Measurements from ENCODE around the gene SMAD6. TPM values are rescaled to one million over a fixed set of nuclear protein-coding genes. Genes with fewer than 3 reads are reported as not detected.
"Not testable (repeated sequence)": the region's sequence is repeated elsewhere in the genome, so short reads cannot be mapped to it uniquely, and the experiment has no call there.

The SMAD6 gene
- total RNA-seq, 1 donor from 2014 or later: 18.9 TPM

DNA sequence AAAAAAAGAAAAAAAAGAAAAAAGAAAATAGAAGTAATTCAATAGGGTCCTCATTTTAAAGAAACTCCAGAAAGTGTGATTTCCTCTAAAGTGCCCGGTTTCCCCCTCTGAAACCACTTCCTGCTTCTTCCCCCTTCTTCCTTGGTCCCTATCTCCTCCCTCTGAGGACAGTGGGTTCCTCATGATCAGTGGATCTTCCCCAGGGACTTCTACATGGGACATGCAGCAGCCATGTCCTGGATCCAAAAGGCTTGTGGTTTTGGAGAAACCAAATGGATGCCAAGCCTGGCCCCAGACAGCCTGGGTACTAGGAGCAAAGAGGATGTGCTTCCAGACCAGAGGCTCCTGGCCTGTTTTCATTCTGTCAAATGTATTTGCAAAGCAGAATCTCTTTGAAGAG lies 26.6 kb upstream of the SMAD6 start:
- no peak for DNase-seq (ENCODE audit: low read depth, low spot score)

- DNase-seq (ENCODE audit: low read depth, low spot score): no peak
These were observed 24.7 kb upstream of the SMAD6 start for GRCh38 chr15:66677336-66677735.

- no peak for DNase-seq (ENCODE audit: low read depth, low spot score)
These were observed 22.9 kb upstream of the SMAD6 start for GRCh38 chr15:66679061-66679656.

GRCh38 chr15:66679657-66680108 lies 22.4 kb upstream of the SMAD6 start:
- DNase-seq (ENCODE audit: low read depth, low spot score): no peak

DNA sequence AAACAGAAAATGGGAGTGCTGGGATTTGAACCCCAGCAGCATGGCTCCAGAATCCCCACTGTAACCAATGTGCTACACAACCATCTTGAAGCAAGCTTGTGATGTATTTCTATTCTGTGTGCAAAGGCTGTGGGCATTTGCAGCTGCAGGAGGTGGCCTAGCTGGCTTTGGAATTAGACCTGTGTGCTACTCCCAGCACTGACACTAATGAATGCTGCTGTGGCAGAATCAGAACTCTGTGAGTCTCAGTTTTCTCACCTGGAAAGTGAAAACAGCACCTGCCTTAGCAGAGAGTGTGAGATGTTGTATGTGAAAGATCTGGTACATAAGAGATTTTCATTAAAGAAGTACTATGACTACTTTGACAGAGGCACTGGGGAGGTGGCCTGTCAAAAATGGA lies 21.5 kb upstream of the SMAD6 start:
- no peak for DNase-seq (ENCODE audit: low read depth, low spot score)

GRCh38 chr15:66681395-66681794 lies 20.6 kb upstream of the SMAD6 start:
- no peak for DNase-seq (ENCODE audit: low read depth, low spot score)

GRCh38 chr15:66682246-66682645 lies 19.8 kb upstream of the SMAD6 start:
- DNase-seq (ENCODE audit: low read depth, low spot score): no peak

DNA sequence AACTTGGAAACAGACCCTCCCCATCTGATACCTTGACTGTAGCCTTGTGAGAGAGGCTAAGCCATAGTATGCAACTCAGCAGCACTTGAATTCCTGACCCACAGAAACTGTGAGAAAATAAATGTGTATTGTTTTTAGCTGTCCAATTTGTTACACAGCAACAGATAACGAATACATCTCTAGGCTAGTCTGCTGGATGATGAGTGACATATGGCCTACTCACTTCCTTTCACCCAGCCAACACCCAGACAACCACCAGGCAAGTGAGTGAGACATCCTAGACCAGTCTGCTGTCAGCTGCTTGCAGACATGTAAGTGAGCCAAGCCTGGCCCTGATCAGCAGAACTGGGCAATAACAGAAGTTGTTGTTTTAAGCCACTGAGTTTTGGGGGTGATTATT lies 19.2 kb upstream of the SMAD6 start:
- no peak for DNase-seq (ENCODE audit: low read depth, low spot score)

DNA sequence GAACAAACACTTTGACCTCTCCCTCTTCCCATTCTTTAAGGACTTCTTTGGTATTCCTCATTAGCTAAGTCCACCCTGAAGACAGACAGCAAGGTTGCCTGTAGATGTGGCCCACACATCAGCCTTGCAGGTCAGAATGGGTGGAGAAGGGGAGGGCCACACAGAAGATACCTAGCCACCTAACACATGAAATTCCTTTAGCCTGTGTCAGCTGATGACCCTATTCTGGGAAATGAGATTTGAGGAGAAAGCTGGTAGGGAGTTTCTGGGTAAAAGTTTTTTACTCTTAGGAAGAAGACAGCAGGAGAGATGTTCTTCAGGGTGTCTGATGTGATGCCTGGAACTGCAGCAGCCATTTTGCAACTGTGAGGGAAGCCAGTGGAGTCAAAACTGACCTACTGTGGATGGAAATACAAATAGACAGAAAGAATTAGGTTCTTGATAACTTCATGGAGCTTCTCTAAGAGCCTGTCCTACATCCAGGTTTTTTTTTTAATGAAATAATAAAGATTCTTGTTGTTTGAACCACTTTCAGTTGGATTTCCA lies 17.8 kb upstream of the SMAD6 start:
- no peak for DNase-seq (ENCODE audit: low read depth, low spot score)

GRCh38 chr15:66685638-66686150 lies 16.3 kb upstream of the SMAD6 start:
- no peak for DNase-seq (ENCODE audit: low read depth, low spot score)

- DNase-seq (ENCODE audit: low read depth, low spot score): not testable (repeated sequence)
These were observed 11.1 kb upstream of the SMAD6 start for GRCh38 chr15:66690912-66691311.

- DNase-seq (ENCODE audit: low read depth, low spot score): no peak
These were observed 10.3 kb upstream of the SMAD6 start for GRCh38 chr15:66691727-66692126.

- no peak for DNase-seq (ENCODE audit: low read depth, low spot score)
These were observed 9.6 kb upstream of the SMAD6 start for GRCh38 chr15:66692391-66692790.

- no peak for DNase-seq (ENCODE audit: low read depth, low spot score)
These were observed 9.0 kb upstream of the SMAD6 start for GRCh38 chr15:66692808-66693596.

DNA sequence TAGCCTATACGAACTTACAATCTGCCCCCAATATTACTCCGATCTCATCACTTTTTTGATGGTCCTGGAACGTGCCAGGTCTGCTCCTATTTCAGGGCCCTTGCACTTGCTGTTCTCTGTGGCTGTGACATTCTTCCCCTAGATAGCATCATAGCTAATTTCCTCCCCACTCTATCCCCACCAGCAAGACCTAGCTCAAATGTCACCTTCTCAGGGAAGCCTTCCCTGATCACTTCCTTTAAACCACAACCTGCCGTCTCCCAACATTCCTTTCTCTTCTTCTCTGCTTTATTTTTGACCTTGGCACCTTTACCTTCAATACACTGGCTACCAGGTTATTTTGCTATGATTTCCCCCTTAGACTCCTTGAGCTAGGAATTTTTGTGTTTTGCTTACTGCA lies 5.3 kb upstream of the SMAD6 start:
- DNase-seq (ENCODE audit: low read depth, low spot score): no peak

GRCh38 chr15:66698318-66698961 lies 3.6 kb upstream of the SMAD6 start:
- DNase-seq (ENCODE audit: low read depth, low spot score): no peak

GRCh38 chr15:66698971-66699370 lies 3.1 kb upstream of the SMAD6 start:
- no peak for DNase-seq (ENCODE audit: low read depth, low spot score)

GRCh38 chr15:66700412-66700801 lies 1.6 kb upstream of the SMAD6 start:
- DNase-seq (ENCODE audit: low read depth, low spot score): no peak

DNA sequence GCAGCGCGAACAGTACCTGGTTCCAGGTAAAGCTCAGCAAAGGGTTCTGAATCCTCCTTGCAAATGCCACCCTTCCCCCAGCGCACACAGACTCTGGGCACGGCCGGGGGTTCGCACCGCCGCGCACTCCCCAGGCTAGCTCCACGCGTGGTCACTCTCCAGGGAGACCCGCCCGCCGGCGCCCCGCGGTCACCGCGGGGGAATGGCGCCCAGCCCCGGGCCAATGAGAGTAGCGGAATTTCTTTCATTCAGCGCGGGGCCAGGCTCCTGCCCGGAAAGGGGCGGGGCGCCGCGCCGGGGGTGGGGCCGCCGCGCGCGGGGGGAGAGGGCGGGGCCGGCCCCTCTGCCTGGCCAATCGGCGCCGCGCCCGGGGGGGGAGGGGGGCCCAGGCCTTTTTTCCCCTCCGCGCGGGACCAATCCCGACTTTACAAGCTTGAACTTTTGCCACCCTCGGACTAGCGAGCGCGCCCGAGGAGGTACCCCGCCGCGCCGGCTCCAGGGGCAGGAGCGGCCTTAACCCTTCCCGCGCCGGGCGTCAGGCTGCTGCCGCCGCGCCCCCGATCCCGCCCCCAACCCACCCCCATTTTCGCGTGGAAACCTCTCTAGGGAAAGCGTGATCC lies 1.1 kb upstream of the SMAD6 start:
- DNase-seq (ENCODE audit: low read depth, low spot score): peak; percentile 84

DNA sequence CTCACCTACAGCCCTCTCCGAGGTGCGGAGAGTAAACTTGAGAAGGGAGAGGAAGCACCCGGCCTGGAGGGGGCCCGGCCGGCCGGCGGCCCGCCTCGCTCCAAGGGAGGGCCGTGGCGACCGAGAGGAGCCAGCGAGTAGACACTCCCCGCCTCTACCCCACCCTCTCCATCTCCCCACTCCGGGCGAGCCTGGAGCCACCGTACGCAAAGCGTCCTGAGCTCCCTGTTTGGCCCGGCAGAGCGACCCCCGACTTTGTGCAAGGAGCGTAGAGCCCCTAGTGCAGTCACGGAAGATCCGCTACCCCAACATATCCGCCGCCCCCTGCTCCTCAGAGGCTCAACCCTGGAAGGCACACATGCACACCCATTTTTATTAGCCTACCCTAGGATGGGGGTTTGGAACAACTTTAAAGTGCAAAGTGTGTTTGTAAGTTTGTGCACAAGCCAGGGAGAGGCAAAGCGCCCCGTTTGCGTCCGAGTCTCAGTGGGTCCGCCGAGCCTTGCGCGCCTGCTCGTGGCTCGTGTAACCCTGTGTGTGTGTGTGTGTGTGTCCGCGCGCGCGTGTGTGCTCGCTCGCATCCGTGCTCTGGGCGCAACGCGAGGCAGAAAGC lies 508 bp upstream of the SMAD6 start:
- DNase-seq (ENCODE audit: low read depth, low spot score): no peak
